ENCODE results near the gene FAM131A.

DNA sequence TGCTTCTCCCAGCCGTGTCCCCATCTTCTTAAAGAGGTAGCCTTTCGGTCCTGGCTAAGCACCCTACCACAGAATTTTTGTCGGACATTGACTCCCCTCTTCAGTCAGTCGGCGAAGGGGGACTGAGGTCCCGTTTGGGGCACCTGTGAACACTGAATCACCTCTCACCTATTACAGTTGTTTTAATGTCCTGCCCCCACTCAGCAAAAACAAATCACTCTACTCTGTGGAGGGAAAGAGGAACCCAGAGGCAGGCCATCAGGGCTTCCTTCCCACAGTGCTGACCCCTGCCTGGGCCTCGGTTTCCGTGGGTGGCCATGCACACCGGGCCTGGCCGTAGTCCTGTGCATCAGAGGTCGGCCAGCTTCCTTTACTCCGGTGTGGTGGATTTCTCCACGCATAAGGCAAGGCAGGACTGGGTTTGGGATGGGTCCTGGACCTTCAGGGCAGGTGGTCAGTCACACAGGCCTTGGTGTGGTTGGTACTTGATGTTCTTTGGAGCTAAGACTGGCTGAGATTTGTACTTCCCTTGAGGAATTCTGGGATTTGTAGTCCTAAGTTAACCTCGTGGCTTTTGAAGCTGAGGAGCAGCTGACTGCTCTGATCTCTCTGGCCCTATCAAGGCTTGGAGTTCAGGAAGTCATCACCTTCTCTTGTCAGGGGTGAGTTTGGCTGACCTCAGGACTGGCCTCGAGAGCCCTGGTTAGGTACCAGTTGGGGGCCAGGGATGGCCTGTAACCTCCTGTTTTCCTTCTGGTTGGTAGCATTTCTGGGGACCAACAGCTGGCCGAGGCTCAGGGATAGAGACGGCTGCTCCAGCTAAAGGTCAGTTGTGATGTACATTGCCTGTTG is 627 bp upstream of the FAM131A start:
- TF ChIP-seq CTCF (optimal IDR thresholded peaks at IDR 0.05 in 1 of 3, IDR thresholded peaks at IDR 0.05 in 1 of 3, conservative IDR thresholded peaks at IDR 0.05 in 1 of 3; ENCODE audit: extremely low read depth in 1 of 3, insufficient read depth in 2 of 3, low read length in 3 of 3) = no peak
- no peak for TF ChIP-seq EZH2 (IDR thresholded peaks at IDR 0.05; ENCODE audit: low read length)
